Stimulated activated CD8-positive, alpha-beta memory T cell treated with anti-CD3 and anti-CD28 coated beads, Interleukin-15, amount 100 ng/mL, for 24 hours (primary cell): ENCODE data around the gene DTNB.
"Not testable (repeated sequence)": the region's sequence is repeated elsewhere in the genome, so short reads cannot be mapped to it uniquely, and the experiment has no call there.

Experiments
- DNase-seq: peaks from one replicate; pipeline ENCODE4 v3.0.0-alpha.2; 2020; ENCODE audit warnings: low read depth

Gene DTNB

DNA sequence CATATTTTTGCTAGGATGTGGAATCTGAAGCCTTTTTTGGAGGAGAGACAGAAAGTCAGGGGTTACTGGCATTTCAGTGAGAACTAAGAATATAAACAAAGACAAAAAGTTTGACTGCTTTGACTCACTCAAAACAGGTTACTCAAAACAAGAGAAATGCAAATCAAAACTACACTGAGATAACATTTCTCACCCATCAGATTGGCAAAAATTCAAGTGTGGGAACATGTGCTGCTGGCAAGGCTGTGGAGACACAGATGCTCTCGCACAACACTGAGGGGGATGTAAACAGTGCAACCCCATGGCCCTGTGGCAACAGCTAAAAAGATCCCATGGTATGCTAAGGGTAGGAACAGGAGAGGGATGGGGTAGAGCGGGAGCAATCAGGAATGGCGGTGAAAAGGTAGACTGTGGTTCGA is 86.6 kb downstream of the DTNB start:
- no peak for DNase-seq

DNA sequence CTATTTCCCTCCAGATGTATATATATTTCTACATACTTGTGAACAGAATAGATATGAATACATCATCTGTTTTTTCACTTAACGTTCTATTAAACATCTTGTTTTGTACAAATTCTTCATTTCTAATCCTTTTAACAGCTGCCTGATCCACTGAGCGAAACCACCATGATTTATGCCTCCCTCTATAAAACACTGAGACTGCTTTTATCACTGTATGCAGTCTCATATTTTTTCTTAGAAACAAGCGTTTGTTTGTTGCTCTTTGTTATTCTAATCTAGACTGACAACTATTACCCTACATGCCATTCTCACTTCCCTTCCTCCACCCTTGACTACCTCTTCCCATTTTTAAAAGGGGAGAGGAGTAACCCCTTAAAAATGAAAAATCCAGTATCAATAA is 88.2 kb downstream of the DTNB start:
- no peak for DNase-seq

DNA sequence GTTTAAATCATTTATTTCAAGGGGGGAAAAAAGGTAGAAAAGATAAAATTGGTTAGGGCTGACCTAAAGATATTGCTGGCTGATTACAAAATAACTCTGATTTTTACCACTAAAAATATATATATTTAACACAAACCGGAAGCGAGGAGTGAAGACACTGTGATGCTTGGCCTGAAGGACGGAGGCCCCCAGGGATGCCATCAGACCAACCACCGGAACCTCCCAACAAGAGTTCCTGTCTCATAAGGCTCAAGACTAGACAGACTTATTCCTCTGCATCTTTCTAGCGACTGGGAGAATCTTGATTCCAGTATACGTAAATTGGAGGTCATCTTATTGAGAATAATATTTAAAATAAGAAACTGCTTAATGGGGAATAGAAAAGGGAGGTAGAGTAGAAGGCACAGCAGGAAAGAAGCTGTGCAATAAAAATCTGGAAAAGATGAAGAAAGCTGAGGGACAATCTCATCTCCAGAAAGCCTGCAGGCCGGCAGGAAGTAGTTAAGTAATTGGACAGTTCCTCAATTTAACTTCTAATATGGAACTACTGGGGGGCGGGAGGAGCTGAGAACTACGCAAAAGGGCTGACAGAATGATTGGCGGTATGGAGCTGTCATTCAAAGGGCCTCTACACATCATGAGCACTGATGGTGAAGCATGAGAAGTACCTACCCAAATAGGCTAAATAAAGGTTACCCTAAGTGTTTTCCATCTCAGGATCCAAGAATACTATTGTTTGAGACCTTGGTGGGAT is 91.1 kb downstream of the DTNB start:
- DNase-seq = no peak

DNA sequence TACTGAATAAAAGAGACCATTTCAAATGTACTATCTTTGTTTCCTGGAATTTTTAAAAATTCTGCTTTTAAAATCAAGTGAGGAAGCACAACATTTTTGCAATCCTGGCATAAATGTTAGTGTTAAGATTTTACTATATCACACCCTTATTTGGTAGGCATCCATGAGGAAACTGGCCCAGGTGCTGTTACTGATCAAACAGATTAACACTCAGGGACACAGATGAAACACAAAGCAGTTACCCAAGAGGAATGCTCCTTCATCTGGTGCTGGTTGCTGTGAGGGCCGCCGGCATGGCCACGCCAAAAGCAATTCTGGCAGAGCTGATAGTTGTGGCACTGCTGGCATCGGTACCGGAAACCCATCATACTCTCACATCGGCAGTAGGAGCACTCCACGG is 96.8 kb downstream of the DTNB start:
- no peak for DNase-seq

DNA sequence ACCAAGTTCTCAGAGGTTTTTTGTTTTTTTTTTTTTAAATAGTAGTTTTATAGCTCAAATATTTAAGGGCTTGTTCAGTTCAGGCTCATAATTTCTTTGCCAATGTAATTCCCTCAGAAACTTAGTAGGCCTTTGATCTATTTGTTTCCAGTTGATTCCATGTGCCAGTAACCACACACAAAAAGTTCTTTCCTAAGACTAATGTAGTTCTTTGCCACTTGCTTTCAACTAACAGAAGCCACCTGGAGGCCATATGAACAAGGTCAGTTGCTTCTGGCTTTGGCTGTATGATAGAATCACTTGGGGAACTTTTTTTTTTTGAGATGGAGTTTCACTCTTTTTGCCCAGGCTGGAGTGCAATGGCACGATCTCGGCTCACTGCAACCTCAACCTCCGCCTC is 100.7 kb downstream of the DTNB start:
- no peak for DNase-seq

DNA sequence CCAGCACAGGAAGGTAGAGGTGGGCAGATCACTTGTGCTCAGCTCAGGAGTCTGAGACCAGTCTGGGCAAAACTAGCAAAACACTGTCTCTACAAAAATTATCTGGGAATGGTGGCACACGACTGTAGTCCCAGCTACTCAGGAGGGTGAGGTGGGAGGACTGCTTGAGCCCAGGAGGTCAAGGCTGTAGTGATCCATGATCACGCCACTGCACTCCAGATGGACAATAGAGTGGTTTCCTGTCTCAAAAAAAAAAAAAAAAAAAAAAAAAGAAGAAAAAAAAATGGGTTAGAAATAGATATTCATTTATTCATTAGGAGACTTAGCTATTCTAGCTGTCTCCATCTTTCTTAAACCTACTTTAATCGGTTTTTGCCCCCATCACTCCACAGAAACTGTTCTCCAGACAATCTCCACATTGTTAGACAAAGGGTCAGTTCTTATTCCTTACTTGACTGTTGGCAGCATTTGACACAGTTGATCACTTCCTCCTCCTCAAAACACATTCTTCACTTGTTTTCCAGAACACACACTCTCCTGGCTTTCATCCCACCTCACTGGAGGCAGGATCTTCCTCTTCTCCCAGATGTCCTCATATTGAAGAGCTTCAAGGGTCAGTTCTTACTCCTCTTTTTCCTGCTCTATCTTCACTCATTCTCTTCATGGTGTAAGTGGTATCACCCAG is 103.1 kb downstream of the DTNB start:
- no peak for DNase-seq

DNA sequence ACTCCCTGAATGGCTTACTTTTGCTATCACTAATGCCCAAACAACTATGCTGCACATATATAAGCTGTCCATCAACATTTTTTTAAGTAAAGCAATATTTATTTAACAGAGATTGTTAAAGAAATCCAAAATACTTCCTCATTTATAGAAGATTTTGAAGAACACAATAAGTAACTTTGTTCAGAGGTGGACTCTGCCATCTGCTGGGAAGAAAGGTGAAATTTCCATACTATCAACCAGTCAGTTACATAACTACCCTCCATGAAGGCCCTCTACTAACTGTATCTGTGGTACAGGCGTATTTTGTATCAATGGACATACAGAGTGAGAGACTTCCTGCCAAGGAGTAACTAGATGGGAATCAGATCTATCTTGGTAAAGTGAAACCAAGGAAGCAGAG is 106.0 kb downstream of the DTNB start:
- no peak for DNase-seq

DNA sequence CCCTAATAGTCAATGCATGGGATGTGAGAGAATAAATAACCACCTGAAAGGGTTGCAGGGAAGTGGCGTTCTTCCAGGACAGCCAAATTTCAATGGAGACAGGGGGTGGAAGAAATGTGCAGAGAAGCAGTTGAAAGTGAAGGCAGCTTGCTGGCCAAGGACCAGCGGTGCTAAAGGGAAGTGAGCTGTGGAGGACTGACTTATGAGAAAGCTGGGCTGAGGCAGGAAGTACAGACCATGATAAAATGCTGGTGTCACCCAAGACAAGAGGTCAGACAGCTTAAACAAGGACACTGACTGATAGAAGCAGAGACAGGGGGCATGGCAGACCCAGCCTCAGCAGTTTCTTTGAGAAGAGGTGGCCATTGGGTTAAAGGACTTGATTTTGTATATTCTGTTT is 106.7 kb downstream of the DTNB start:
- DNase-seq = no peak

DNA sequence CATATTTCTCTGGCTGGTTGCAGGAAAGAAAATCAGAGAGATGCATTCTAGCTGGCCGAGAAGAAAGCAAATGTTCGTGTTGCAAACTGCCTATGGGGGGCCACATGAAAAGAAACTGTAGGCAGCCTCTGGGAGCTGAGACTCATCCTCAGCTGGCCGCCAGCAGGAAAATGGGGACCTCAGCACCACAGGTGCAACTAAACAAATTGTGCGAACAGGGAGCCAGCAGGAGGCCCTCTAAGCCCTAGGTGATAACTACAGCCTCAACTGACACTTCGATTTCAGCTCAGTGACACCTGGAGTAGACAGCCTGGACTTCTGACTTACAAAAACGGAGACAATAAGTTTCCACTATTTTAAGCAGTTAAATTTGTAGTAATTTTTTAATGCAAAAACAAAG is 107.3 kb downstream of the DTNB start:
- DNase-seq = no peak

DNA sequence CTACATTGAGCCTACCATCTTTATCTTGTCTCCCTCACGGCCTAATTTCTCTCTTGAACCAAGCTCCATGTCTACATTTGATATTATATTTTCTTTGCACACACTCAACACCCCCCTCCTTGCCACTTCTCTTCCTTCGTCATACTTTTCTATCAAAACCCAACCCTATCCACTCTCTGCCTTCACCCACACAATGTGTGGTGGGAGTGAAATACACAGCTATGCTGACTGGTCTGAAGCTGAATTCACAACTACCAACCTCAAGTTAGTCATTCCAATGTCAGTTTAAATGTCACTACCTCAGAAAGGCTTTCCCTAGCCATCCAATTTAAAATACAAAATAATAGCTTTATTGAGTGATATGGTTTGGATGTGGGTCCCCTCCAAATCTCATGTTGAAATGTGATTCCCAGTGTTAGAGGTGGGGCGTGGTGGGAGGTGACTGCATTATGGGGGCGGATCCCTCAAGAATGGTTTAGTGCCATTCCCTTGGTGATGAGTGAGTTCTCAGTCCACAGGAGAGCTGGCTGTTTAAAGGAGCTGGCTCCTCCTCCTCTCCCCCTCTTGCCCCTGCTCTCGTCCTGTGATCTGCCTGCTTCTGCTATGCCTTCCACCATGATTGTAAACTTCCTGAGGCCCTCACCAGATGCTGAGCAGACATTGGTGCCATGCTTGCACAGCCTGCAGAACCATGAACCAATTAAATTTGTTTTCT is 112.1 kb downstream of the DTNB start:
- DNase-seq = peak; percentile 3

DNA sequence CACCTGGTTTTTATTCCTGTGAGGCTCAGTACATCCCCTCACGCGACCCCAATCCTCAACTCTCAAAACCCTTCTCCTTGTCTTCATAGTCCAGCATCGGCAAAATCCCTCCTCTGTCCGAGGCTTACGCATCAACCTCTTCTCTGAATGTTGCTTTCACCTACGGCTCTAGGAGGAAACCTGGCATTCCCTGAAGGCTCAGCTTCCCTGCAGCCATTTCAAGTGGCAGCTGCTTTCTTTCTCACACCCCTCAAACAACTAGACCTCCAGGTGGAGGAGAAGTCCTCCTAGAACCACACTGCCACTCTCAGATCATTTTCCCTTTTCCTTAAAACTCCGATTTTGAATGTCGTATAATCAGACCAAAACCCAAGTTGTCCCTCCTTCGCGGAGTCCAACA is 114.2 kb downstream of the DTNB start:
- DNase-seq = no peak

DNA sequence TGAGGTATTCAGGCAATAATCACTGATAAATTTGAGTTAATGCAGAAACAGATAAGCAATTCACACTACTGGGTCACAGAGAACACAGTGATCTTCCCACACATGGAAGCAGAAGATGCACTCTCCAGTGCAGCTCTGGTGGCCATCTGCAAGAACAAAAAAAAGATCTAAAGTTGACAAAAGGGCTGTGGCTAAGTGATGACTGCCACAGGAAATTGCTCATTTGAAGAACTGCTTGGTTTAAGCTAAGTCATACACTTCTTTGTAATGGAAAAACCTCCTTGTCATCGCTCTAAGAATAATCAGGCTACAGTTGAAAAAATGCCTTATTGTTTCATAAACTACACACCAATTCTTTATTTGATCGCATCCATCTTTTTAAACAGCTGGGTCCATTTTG is 115.1 kb downstream of the DTNB start:
- DNase-seq = no peak

DNA sequence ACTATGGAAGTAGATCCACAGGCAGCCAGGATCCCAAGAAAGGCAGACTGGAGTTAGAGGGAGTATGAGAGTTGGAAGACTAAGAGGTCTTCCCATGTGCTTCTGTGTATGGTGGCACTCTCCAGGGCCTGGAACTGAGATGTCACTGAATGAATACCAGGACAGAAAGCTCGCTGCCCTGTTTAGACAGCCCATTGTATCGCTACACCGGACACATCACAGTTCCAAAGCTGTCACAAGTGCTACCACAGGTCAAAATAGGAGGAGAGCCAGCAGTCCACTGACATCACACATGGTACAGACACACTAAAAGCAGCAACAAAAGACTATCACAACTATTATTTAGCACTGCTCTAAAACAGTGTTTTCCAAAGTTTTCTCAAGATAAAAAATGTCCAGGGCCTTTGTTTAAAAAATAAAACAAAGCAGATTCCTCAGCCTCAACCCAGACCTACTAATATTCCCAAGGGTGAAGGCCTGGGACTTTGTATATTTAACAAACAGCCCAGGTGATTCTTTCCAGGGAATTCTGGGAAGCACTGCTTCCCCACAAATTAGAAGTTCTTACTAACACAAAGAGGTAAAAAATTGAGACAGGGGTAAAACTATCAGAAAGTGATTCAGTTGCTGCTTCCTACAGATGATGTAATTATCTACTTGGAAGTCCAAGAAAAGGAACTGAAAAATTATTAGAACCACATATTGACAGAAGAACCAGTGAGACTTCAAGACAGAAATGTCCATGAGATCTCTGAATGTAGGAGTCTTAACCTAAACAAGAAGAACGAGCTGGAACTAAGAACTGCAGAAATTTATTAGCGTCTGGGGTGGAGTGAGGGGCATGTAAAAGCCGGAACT is 116.0 kb downstream of the DTNB start:
- no peak for DNase-seq

DNA sequence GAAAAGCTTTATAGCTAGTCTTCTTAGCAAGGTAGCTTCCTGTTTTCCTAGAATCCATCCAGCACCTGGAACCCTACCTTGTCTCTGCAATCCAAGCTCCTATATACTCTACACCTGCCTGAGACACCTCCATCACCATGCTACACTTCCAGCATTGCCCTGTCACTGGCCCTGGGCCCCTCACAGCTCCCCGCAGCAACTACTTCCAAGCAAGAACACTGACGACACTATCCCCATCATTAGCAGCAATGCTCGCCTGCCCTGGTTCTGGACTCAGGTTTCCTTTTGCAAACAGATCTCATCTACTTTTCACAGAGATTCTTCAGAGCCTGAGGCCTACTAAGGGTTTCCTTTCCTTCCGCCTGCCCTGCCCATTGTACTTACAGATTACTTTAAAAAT is 121.1 kb downstream of the DTNB start:
- DNase-seq = no peak

DNA sequence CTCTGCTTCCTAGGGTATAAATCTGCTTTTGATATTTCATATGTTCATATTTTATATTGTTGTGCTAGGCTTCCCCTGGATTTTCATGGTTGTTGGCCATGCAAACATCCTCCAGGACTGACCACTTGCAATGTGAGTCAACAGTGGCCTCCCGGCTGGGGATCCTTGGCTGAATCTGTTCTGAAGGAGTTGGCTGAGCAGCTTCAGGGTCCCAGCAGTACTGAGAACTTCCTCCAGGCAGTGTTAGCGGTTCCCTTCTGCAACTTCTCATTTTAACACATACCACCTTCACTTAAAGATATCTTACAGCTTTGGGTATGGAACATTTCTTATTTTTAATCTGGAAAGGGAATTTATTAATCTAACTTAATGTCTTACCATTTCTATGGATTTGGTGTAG is 122.1 kb downstream of the DTNB start:
- no peak for DNase-seq

DNA sequence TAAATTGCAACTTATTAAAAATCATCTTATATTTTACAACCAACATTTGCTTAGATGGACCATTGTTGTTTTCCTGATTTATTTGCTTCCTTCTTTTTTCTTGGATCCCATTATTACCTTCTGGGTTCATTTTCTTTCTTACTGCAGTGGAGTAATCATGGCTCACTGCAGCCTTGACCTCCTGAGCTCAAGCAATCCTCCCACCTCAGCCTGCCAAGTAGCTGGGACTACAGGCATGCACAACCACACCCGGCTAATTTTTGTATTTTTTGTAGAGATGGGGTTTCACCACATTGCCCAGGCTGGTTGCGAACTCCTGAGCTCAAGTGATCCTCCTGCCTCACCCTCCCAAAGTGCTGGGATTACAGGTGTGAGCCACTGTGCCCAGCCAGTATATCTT is 123.8 kb downstream of the DTNB start:
- DNase-seq = not testable (repeated sequence)

DNA sequence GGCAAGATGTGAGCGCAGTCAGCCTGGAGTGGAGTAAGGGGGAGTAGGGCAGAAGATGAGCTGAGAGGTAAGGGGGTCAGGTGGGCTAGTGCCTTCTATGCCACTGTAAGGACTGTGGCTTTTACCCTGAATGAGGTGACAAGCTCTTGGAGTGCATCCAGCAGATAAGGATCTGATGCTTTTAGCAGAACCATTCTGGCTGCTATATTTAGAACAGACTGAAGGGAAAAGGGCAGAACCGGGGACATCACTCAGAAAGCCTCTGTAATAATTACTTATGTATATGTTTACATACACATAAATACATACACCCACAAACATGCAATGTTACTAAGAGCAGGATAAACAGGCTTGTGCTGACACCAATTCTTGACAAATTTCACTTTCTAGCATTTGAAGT is 124.8 kb downstream of the DTNB start:
- no peak for DNase-seq

DNA sequence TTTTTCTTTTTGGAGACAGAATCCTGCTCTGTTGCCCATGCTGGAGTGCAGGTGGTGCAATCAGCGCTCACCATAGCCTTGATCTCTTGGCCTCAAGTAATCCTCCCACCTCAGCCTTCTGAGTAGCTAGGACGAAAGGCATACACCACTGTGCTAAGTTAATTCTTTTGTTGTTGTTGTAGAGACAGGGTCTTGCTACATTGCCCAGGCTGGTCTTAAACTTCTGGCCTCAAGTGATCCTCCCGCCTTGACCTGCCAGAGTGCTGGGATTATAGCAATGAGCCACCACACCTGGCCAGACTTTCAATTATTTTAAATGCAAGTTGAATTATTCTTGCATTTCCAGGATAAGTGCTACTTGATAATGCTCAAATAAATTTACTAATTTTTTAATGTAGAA is 126.5 kb downstream of the DTNB start:
- no peak for DNase-seq

DNA sequence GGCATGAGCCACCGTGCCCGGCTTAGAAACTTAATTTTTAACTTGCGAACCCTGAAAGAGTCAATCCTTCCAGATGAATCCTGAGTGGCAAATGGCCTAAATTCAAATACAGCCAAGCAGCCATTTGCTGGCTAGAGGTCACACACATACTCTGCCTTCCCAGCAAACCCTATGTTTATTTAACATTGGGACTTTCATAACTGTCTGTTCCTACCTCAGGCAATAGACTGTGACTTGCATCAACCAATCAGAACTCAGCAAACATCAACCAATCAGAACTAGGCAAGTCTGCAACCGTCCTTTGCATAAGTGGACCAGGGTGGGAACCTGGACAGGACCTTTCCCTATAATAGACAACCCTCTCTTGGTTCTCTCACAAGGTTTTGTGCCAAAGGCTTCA is 127.5 kb downstream of the DTNB start:
- no peak for DNase-seq

DNA sequence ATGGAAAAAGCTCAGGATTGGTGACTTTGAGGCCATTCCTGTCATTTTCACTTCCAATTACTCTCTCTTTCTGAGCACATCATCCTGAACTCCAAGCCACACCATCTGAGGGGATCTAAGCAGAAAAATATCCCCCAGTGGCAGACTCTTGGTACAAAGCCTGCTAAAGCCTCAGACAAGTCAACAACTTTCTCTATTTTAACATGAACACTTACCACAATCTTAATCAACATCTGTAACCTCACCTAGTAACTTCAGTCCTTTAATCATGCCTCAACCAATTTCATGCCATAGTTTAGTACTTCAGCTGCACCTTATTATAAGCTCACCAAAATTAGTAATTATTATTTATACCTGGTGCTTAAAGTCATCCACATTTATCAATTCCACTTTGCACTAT is 128.9 kb downstream of the DTNB start:
- DNase-seq = no peak

DNA sequence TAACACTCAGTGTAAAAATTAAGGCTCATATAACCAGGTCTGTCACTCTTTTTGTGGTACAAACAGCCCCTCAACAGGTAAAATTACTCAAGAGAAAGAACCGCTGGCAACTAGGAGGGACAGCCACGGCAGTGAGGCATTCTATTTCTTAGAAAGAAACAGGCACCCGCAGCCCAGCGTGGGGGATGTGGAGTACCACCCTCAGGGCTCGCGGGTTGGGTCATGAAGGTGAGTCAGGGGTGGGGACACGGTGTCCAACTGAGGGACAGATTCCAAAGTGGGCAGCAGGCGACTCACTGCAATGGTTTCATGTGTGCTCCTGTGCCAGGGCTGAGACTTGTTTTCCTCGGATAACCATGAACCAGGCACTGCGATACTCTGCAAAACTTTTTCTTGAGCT is 129.4 kb downstream of the DTNB start:
- DNase-seq = no peak

DNA sequence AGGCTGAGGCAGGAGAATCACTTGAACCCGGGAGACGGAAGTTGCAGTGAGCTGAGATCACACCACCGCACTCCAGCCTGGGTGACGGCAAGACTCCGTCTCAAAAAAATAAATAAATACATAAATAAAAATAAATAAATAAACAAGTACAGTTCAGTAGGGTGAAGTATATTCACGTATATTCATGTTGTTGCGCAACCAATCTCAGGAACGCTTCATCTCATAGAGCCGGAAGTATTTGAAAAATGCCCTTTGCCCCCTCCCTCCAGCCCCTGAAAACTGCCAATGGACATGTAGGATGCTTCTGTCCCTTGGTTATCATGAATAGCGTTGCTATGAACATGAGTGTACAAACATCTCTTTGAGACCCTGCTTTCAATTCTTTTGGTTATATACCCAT is 132.0 kb downstream of the DTNB start:
- no peak for DNase-seq
